Putamen (tissue), 1 donor: Measurements from ENCODE around the gene RALGPS2.
A peak's percentile ranks its signal among the peaks of the same experiment; 100 is the strongest.

ENCODE experiments used
- DNase-seq: peaks from one replicate; pipeline ENCODE4 v3.0.0-alpha.2; 2016; ENCODE audit warnings: low spot score

The RALGPS2 gene

DNA sequence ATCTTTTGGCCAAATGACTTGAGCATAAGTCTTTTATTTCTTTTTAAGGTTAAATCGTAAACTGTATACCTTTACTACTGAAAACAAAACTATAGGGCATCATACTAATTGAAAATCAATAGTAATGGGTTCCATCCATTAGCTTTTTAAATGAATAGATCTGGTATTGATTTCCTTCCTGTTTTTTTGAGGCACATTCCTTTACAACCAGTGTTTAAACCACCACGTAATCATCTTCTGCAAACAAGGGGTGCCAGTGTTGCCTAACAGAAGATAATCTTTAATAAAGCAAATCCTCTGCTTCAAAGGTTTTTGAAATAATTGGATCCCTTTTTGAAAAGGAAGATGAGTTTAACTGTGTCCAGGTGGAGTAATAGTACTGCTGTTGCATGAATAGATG, 194.5 kb downstream of the RALGPS2 start:
- DNase-seq = no peak

DNA sequence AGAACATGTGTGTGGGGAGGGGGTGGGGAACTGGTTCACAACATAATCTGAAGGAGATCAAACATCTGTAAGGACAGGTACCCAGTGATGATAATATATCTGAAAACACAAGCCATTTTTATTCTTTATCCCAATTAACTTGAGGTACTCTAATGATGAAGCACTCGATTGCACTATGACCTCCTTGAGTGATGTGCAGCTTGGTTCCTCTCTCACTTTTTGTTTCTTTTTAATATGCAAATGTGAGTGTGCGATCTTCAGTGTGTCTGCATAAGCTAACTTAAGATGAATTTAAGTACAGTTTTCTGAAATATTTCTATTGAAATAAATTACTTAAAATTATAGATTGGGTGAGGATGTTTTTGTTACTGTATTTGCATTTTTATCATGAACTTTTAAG, 196.5 kb downstream of the RALGPS2 start:
- DNase-seq = no peak

DNA sequence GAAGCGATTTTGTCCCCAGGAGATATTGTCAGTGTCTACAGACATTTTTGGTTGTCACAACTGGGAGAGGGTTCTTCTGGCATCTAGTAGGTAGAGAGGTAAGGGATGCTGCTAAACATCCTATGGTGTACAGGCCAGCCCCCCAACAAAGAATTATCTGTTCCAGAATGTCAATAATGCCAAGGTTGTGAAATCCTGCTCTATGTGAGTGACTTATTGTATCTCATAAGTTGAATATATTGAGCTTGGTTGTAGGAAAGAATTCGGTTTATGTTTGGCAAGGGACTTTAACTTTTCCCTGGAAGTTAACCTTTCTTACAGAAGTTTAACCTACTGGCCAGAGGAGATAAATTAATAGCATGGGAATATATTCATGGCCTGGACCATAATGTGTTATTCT, 198.5 kb downstream of the RALGPS2 start:
- no peak for DNase-seq

DNA sequence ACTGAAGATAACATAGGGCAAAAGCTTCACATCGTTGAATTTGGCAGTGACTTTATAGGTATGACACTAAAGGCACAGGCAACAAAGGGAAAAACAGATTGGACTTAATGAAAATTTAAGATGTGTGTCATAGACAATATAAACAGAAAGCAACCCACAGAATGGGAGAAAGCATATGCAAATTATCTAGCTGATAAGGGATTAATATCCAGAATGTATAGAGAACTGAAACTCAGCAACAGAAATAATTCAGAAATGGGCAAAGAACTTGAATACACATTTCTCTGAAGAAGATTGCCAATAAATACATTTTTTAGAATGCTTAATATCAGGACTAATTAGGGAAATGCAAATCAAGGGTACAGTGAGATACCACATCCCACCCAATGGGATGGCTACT, 201.0 kb downstream of the RALGPS2 start:
- no peak for DNase-seq

DNA sequence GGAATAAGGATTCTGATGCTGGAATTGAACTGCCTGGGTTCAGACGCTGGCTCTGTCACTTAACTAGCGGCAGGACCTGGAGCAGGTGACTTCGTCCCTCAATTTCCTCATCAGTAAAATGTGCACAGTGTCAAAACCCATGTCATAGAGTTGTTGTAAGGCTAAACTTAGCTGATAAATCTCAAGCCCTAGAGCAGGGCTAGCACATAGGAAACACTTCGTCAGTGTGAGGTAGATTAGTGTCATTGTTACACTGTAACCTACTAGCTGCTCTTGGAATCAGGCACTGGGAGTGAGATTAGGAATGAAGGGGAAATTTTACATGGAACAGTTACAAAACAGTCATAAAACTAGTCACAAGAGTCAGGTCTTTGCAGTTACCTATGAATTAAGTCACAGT, 202.0 kb downstream of the RALGPS2 start:
- no peak for DNase-seq

DNA sequence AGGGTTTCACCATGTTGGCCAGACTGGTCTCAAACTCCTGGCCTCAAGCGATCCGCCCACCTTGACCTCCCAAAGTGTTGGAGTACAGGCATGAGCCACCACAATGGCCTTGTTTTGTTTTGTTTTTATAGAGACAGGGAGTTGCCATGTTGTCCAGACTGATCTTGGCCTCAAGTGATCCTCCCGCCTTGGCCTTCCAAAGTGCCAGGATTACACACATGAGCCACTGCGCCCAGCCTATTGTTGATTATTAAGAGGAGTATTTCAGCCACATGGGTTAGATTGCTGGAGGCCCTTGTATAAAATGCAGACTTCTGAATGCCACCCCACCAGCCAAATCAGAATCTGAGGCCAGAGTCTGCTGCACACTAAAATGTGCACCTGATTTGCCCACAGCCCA, 203.0 kb downstream of the RALGPS2 start:
- no peak for DNase-seq

DNA sequence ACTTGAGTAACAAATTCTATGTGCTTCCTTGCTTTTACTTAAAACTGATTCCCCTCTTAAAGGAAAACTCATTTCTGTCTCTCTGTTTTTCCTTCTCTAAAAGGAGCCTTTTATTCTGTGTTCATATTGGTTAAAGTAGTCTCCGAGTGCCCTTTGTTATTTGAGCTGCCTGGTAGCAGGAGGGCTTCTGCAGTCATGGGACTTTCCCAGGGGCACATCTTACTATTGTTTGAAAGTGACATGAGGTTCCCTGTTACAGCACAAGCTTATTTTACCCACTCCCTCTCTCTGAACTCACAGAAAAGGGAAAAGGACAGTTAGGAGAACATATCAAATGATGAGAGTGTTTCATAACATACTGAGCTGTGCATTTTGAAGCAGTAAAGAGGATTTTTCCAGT, 203.9 kb downstream of the RALGPS2 start:
- DNase-seq = no peak

DNA sequence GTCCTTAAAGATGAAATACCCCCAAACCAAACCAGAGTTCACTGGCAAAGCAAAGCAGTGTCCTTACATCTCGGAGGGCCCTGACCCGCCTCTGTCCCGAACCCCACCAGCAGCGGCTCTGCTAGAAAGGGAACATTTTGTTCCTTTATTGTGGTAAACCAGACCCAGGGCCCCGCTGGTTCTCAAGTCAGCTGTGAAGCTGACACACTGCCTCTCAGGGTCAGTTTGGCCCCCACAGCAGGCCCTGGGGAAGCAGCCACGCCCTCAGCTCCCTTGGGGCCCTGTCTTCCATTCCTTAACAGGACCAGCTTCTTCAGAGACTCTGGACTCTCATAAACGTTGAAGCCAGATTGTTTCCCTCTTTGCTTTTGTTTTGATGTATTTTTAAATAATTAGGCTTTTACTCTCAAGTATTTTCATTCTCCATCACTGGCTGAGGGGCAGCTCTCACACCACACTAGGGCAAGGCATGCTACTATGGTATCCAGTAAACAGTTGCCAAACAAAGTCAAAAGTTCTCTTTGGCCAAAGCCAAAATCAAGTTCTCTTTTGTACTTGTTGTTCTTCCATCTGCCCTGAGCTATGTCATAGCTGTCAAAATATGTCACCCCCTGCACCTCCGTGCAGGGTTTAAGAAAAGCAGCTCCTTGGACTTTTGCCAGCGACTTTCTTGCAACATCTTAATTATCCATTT, 207.0 kb downstream of the RALGPS2 start:
- peak; percentile 25 for DNase-seq

DNA sequence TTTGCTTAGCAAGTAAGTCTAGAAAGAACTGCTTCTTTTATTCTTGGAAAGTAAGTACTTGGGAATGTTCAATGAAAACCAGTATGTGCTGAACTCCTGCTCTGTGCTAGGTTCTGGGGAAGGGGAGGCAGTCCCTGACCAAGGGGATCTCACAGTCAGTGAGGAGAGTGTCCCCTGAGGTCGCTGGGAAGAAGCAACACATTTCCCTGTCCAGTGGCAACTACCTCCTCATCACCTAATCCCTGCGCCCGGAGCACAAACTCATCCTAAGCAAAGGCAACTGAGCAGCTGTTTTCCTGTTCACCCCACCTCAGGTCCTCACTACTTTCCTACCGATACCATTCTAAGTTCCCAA, 207.5 kb downstream of the RALGPS2 start:
- no peak for DNase-seq

DNA sequence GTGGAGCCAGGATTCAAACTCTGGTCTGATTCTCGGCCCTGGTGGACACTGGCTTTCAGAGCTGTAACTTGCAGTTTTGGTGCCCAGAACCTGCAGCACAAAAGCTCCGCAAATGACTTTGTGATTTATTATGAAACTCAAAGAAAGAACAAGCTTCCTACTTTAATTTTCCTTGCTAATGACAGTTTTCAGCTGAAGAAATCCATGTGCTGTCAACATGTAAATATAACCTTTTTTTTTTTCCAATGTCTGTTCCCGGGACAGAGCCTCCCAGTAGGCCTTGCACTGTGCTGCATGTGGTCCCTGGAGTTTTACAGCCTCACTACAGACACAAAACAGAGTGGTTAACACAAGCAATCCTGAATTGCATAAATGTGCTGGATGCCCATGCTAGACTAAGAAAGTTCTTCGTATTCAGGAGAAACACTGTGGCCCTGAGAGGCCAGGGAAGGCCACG, 208.1 kb downstream of the RALGPS2 start:
- no peak for DNase-seq

DNA sequence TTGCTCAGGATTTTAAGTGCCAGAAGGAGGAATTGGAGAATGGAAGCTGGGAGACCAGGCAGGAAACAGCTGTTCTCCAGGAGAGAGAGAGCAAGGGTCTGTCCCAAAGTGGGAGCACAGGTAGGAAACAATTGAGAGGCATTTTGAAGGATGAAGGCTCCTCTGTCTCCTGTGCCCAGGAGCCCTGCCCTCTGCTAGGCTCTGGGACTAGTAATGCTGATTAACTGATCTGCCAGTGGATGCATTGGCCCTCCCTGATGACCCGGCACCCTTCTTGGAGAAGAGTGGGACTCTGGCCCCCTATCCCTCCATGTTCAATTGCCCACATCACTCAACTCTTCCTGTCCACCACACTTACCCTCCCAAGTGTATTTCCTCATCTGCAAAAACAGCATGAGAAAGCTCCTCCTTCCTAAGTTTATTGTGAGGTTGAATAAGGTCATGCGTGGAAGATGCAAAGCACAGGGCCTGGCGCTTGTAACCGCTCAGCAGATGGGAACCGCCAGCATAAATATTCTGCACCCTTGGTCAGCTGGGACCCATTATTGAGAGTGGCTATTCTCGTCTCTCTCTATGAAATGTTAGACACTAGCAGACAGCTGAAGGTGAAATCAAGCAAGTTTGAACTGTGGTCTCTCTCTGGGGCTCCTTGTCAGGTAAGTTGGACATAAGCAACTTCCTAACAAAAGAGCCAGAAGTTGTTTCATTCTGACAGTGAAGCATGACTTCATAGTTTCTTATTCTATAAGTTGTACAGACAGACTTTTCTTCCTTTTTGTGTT, 208.9 kb downstream of the RALGPS2 start:
- DNase-seq = no peak

DNA sequence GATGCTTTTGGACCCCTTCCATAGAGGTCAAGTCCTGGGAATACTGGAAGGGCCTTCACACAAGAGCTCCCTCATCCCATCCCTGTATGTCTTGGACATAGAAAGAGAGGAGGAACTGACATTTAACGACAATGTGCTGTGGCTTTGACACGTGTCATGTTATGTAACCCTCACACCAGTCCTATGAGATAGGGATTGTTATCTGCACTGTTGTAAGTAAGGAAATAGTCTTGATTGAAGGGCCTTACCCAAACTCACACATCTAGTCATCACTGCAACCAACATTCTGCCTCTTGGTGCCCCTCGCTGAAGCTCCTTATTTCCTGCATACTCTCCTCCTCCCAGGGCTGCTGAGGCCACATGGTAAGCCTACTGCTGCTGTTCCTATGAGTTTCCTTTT, 209.5 kb downstream of the RALGPS2 start:
- no peak for DNase-seq

DNA sequence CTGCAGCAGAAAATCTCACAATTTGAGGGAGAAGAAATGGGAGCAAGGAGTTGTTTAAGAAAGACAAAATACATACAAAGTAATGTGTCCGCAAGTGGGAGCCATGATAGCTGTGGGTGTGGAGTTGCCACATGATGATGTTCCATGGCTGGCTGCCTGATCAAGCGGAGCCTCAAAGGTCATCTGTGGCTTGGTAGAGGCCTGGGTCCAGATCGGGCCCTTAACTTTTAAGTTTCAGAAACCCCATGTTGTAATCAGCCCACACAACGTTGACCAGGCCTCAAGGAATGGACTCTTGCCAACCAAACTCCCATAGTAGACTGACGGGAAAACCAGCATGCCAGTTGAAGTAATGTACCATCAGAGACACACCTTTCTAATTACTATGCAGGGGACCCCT, 210.6 kb downstream of the RALGPS2 start:
- DNase-seq = no peak

DNA sequence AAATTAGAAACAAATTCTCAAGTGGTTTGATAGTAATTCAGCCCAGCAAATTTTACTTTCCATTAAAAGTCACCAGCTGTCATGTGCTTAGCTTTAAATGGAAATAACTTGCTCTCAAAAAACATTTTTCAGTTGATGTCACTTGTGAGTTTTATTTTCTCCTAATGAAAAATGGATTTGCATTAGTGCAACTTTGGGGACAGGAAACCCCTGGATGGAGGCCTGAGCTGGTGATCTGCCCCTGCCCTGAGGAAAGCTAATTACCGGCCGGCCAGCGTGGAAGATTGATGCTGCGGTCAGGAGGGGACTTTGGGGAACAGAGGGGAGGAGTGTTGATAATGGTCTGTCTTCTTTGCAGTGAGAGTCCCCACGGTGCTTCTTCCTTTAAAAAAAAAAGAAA, 212.7 kb downstream of the RALGPS2 start:
- DNase-seq = no peak

DNA sequence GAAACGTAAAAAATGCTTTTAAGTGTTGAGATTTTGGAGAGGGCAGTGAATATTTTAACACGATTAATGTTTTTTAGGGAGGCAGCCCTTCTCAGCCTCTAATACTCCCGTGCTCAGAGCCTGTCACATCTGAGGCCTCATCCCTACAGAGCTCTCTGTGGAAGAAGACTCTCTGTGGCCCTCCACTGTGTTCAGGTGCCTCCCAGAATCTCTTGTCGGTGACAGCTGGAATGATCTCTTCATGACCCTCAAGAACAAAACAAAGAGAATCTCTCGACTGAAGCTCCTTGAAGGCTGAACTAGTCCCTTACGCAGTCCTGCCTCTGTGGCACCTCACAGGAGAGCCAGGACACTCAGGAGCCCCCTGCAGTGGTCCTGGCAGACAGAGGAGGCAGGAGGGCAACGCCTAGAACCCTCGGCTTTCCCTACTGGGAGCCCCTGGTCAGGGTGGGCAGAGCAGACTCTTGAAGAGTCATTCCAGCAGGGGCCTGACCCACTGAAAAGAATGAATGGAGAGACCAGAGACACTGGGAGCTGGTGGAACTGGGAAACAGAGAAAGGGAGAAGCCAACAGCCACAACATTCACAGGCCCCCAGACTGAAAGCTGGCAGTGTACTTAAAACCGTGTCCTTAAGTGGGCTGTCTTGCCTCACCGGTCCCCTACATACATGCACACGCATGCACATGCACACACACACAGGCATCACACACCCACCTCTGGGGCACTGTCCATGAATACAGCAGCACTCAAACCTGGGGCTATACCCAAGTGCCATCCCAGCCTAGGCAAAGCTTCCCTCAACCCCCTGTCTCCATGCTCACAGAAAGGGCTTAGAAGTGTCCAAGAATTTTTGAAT, 213.3 kb downstream of the RALGPS2 start:
- no peak for DNase-seq

DNA sequence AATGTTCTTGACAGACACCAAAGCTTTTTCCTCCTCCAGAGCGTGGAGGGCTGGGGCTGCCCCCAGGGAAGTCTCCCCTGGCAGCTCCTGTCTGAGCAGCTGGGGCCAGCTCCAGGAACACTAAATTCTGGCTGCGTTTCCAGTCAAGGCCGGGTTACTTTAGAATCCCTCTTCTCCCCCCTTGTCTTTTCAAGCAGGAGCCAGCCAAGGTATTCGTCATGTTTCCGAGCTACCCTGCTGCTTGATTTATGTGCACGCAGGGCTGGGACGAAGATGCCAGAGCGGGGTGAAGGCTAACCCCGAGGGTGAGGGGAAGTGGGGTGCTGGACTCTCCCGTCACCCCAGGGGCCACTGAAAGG, 213.9 kb downstream of the RALGPS2 start:
- no peak for DNase-seq

DNA sequence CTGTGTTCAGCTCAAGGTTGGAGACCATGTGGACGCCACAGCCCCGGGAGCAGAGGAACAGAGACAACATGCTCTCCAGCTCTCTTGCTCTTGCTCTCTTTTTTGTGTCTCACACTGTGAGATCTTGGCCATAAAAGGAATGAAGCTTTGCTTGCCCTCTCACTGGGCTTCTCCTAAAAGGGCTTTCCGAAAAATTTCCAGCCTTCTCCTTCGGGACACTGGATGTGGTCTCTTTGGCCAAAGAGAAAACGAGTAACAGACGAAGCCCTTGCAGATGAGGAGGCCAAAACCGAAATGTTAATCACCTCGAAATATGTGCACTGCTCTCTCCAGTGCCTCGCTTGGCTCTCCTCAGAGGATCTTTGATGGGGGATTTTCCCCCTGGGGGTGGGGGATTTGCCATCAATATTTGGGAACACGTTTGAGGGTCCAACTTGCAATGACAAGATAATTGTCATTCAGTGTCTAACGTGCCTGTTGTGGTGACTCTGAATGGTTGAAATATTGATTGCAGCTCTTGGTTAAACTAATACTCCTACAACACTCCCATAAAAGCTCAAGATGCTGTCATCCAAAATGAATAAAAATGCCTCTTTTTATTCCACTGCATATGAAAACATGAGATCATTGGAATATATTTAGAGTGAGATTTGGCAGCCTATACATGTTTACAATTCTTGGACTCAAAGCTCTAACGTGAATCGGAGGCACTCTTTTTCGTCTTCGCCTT, 214.5 kb downstream of the RALGPS2 start:
- no peak for DNase-seq

DNA sequence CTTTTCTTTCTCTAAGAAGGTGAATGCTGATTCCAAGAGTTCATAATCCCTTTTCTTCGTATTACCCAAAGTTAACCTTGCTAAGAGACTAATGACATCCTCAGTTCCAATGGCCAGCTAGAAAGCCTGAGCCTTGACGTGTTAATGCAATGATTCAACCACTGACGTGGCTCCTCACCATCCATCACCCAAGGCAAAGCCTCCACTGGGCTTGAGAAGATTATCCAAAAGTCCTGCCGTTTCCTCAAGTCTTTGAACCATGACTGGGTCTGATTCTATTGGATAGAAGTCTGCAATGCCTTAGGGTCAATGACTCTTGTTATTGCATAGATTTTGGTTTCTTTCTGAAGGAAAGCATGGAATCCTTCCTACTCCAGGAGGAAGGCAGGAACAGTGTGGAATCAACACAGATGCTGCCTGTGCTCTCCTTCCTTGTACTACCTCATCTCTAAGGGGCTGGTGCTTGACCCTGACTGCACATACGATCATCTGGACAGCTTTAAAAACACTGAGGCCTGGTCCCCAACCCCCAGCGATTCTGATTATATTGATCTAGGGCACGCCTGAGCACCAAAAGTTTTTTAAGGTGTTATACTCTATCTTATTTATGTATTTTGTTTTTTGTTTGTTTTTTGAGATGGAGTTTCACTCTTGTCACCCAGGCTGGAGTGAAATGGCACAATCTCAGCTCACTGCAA, 215.2 kb downstream of the RALGPS2 start:
- no peak for DNase-seq

DNA sequence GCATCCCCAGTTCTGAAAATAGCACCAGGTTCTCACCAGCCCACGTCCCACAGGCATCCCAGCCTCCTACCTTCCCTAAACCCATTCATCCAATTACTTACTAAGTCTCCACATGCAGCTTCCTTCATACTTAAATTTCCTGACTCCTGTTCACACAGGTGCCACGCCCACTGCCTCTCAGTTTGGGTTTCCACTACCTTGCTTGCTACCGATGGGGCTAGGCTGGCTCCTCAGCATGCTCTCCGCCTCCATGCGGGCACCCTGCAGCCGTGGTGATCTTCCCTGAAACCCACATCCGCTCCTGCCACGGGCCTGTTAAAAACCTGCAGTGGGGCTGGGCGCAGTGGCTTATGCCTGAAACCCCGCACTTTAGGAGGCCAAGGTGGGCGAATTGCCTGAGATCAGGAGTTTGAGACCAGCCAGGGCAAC, 216.2 kb downstream of the RALGPS2 start:
- DNase-seq = peak; percentile 79

DNA sequence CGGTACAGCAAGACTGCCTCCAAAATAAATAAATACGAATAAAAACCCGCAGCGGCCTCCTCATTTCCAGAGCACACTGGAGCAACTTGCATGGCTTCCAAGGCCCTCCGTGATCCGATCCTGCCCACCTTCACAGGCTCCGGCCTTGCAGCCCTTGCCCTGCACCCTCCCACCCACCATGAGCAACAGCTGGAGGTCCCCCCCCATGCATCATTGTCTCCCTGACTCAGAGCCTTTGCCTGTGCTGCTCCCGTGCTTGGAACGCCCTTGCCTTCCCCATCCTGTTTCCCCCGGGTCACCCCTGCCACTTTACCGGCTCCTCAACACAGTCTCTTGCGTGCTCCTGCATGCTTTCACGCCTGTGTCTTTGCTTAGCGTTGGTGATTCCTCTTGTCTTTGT, 216.8 kb downstream of the RALGPS2 start:
- no peak for DNase-seq
